Fibroblast of pulmonary artery (primary cell): Measurements from ENCODE around the gene DENND2A.

Source experiments
- DNase-seq: peaks from one replicate; pipeline ENCODE4 v3.0.0-alpha.2; 2010; ENCODE audit warnings: low read depth
- H3K4me3 ChIP-seq: replicated peaks from 2 replicates; pipeline ENCODE4 v1.5.1; 2011; ENCODE audit warnings: low read depth, mild to moderate bottlenecking, control low read depth, low read length, moderate library complexity
- TF ChIP-seq, protein P1 (sequence below): IDR thresholded peaks from 2 replicates; pipeline ENCODE4 v1.5.1; 2011; ENCODE audit warnings: mild to moderate bottlenecking, control low read depth, low read length, inconsistent platforms; ENCODE audit errors: missing control alignments

Gene DENND2A

DNA sequence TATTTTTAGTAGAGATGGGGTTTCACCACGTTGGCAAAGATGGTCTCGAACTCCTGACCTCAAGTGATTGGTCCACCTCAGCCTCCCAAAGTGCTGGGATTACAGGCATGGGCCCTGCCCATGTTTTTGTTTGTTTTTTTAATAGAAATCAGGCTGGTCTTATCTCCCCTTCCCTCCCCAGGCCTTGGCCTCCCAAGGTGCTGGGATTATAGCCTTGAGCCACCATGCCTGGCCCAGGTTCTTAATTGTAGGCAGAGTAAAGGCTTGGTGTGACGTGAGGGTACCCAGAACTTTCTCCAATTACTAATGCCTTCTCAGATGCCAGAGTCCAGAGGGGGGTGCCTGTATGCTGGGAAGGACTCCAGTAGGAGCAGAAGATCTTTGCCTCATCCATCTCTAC, 156.1 kb downstream of the DENND2A start:
- TF ChIP-seq, protein P1, sequence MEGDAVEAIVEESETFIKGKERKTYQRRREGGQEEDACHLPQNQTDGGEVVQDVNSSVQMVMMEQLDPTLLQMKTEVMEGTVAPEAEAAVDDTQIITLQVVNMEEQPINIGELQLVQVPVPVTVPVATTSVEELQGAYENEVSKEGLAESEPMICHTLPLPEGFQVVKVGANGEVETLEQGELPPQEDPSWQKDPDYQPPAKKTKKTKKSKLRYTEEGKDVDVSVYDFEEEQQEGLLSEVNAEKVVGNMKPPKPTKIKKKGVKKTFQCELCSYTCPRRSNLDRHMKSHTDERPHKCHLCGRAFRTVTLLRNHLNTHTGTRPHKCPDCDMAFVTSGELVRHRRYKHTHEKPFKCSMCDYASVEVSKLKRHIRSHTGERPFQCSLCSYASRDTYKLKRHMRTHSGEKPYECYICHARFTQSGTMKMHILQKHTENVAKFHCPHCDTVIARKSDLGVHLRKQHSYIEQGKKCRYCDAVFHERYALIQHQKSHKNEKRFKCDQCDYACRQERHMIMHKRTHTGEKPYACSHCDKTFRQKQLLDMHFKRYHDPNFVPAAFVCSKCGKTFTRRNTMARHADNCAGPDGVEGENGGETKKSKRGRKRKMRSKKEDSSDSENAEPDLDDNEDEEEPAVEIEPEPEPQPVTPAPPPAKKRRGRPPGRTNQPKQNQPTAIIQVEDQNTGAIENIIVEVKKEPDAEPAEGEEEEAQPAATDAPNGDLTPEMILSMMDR, result no peak

DNA sequence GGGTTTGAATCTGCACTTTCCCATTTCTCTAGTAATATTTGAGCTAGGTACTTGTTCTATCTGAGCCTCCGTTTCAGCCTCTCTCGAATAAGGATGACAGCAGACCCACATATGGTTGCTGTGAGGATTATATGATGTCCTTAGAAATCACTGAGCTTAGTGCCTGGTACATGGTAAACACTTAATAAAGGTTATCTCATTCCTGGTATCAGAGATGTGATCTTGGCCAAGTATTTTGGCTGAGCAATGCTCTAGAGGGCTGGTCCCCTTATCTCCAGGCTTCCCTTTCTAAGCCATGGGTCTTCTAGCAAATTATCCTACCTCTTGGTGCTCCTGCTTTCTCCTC, 160.9 kb downstream of the DENND2A start:
- no peak for DNase-seq
- TF ChIP-seq, protein P1, result no peak
- H3K4me3 ChIP-seq, result peak overlapping the region; percentile 85

More for the DNA sequence above, 156.1 kb downstream of the DENND2A start:
- H3K4me3 ChIP-seq, result no peak overlapping the region
- DNase-seq, result no peak

DNA sequence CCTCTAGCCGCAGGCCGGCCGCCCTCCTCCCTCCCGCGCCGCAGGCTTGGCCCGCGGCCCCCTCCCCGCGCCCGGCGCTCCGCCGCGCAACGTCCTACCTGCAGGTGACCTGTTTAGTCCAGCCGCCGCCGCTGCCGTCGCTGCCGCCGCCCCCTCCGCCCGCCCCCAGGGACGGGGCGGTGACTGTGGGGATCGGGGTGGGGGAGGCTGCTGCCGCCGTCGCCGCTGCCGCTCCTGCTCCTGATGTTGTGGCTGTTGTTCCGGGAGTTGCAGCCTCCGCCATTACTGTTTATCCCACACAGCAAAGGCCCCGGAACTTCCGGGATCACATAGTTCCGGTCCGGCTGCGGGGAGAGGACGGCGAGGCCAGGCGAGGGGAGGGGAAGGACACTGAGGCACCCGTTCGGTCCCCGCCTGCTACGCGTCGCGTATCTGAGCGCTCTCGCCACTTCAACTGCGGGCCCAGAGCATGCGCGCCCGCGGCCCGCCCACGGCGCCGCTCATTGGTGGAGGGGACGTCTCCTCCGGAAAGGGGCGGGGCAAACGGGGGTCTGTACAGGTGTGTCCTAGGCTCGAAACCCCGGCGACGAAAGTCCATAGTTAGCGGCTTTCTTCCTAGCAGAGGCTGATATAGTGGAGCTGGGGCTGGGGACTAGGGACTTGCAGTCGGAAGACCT, 161.4 kb downstream of the DENND2A start, which contains the start of gene MKRN1:
Gene MKRN1 (minus strand): TSS at position 444 of the 677 bp plus-strand sequence. CDS start 161 bp downstream, at position 283.
- H3K4me3 ChIP-seq, result peak within 1 kb of the TSS; percentile 85
- TF ChIP-seq, protein P1, result no peak
- peak; percentile 93 for DNase-seq

DNA sequence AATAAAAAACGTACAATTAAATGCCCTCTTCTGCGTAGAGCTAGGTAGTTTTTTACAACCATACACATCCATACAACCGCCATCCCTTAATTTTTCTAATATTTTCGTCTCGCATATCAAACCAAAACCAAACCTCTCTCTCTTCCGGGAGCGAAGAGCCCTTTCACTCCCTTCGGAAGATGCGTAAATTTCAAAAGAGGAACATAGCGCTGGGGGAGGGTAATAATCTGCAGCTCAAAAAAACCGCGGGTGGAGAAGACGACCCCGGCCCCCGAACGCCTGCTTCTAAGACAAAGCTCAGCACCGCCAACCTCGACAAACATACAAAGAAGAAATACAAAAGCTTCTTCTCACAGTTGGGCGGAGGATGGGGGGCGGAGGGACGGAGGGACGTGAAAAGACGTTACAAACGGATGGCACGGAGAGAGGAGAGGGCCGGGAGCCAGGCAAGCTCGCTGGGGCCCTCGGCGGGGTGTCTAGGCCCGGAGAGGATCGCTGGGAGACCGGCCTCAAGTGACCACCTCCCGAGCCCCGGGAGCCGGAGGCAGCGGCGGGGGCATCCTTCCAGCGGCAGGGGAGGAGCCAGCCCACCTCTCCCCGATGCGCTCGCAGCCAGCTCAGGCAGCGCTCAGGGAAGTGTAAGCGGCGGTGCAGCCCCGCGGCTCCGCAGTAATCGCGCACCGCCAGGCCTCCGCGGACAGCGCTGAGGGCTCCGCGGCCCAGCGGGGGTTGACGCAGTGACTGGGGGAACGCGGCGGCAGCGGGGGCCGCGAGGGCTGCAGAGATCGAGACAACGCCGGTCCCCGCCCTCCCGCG, 162.2 kb downstream of the DENND2A start:
- TF ChIP-seq, protein P1, result no peak
- peak overlapping the region; percentile 85 for H3K4me3 ChIP-seq
- peak; percentile 43 for DNase-seq

DNA sequence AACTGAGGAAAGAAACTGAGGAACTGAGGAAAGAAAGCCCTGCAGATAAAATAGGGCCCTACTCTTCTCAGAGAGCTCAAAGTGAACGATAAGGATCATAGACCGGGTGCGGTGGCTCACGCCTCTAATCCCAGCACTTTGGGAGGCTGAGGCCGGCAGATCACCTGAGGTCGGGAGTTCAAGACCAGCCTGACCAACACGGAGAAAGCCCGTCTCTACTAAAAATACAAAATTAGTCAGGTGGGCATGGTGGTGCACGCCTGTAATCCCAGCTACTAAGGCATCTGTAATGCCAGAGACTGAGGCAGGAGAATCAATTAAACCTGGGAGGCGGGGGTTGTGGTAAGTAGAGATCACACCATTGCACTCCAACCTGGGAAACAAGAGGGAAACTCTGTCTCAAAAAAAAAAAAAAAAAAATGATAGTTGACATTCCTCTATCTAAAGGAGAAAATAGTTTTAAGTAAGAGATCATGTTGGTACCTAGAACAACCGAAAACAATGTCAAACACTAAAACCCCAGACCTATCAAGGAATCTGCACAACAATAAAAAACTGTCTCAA, 163.8 kb downstream of the DENND2A start:
- DNase-seq, result no peak
- TF ChIP-seq, protein P1, result no peak
- peak overlapping the region; percentile 12 for H3K4me3 ChIP-seq

DNA sequence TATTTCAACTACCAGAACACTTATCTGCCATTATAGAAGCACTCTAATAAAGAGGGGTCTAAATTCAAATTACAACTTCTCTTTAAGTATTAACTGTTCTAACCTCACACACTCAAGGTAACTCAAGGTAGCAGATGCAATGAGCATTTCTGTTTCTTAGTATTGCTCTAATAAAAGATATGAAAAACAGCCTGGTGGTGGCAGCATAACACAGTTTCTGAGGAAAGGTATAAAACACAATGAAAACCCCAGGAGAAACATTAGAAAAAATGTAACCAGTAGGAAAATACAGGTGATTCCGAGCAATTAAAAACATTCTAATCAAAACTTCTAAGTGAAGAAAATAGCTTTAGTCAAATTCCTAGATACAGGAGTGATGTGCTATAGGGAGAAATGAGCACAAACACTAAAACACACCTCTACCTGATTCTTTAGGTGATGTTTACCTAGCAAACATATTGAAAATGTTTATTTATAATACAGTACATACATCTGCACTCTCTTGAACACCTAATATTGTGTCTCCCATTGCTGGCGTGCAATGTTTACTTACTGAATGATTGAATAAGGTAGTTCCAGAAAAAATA, 164.8 kb downstream of the DENND2A start:
- TF ChIP-seq, protein P1, result peak; percentile 55
- H3K4me3 ChIP-seq, result no peak overlapping the region
- peak; percentile 54 for DNase-seq
